ENCODE results near the gene PTCH1.

Gene PTCH1

GRCh38 chr9:95516734-95517558, at the start of gene PTCH1:
Gene PTCH1, minus strand, starts transcription at chr9:95516971.
- in situ Hi-C loops (cut with MboI; ENCODE audit: low sequenced_read_pairs), result no loop called here

DNA sequence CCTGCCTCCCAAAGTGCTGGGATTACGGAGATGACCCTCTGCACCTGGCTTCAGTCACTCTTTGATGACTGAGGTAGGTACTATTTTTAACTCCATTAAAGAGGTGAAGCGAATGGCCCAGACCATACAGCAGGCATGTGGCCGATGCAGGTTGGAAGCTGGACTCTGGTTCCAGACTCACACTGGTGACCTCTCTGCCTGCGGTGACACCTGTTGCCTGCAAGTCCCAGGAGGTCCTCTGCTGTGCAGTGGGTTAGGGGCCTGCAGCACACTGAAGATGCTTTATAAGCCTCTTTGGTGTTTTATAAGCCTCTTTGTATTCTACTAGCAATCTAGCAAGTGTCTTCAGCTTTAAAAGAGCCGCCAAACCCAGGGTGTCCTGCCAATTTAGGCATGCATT, 49.2 kb upstream of the PTCH1 start:
- in situ Hi-C loops (cut with MboI; ENCODE audit: low sequenced_read_pairs), result no loop called here

GRCh38 chr9:95561913-95562312, 45.1 kb upstream of the PTCH1 start:
- in situ Hi-C loops (cut with MboI; ENCODE audit: low sequenced_read_pairs), result no loop called here

GRCh38 chr9:95557142-95557541, 40.4 kb upstream of the PTCH1 start:
- in situ Hi-C loops (cut with MboI; ENCODE audit: low sequenced_read_pairs), result no loop called here

DNA sequence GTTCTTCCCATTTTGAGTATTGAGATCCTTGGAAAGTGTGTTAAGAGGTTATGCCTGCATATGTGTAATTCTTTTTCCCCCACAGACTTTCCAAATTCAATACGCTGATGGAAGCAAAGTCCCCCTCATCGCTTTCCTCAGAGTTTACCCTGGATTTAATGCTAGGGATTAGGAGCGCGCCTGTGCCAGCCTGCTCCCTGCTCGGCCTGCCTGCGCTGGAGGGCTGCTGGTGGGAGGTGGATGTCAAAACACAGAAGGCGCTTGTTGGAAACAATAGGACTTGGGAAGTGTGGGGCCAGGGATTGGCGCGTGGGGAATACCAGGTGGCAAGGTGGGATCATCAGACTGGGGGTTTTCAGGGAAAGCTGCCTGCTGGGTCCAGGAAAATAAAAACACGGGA, 39.8 kb upstream of the PTCH1 start:
- in situ Hi-C loops (cut with MboI; ENCODE audit: low sequenced_read_pairs), result no loop called here

- in situ Hi-C loops (cut with MboI; ENCODE audit: low sequenced_read_pairs), result no loop called here
Observed at GRCh38 chr9:95552814-95553546, 36.2 kb upstream of the PTCH1 start.

- in situ Hi-C loops (cut with MboI; ENCODE audit: low sequenced_read_pairs), result no loop called here
Observed at GRCh38 chr9:95552255-95552654, 35.5 kb upstream of the PTCH1 start.

- in situ Hi-C loops (cut with MboI; ENCODE audit: low sequenced_read_pairs), result no loop called here
Observed at GRCh38 chr9:95551406-95551805, 34.6 kb upstream of the PTCH1 start.

- in situ Hi-C loops (cut with MboI; ENCODE audit: low sequenced_read_pairs), result no loop called here
Observed at GRCh38 chr9:95545831-95546567, 29.2 kb upstream of the PTCH1 start.

DNA sequence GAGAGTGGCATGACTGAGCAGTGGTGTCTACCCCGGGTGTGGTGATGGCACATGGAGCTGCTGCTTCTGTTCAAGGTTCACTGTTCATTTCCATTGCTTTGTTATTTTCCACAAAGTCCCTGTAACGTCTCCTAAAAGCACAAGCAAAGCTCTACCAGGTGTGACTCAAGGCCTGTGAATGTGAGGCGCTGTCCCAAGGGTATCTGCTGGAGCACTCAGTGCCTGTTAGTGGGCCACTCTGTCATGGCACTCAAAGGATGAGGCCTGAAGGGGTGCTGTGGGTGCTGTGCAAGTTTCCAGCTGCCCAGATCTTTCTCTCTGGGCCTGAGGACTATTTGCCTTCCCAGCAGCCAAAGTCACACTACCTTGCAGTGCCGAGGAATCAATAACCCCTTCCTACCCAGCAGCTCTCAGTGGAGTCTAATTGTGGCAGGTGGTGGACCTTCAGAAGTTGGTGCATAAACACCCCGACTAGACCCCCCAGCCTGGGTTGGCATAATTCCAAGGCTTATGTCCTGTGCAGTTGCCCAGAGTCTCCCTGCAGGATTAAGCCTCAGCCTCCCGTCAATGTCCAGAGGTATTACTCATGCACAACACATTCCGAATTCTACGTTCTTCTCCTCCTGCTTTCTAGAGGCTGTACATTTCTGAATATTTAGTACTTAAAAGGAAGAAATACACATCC, 17.4 kb upstream of the PTCH1 start:
- in situ Hi-C loops (cut with MboI; ENCODE audit: low sequenced_read_pairs), result no loop called here

GRCh38 chr9:95529910-95530309, 13.1 kb upstream of the PTCH1 start:
- in situ Hi-C loops (cut with MboI; ENCODE audit: low sequenced_read_pairs), result no loop called here

GRCh38 chr9:95528908-95529502, 12.2 kb upstream of the PTCH1 start:
- in situ Hi-C loops (cut with MboI; ENCODE audit: low sequenced_read_pairs), result no loop called here

- in situ Hi-C loops (cut with MboI; ENCODE audit: low sequenced_read_pairs), result no loop called here
Observed at GRCh38 chr9:95522871-95523370, 6.2 kb upstream of the PTCH1 start.

DNA sequence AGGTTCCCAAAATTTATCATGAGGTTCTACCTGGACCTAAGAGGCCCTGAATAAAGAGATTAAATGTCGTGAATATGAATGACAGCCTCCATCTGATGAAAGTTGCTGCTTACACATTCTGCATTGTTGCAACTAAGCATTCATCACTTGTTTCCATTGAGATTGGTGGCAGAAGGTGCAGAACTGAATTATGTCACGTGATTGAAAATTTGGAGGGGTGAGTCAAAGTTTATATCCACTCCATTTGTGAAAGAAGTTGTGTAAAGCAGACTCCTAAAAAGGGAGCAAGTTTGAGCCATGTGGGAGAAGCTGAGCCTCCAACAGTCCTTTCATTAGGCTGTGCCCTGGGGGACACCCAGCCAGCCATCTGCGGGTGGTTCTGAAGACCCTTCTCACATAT, 4.9 kb upstream of the PTCH1 start:
- in situ Hi-C loops (cut with MboI; ENCODE audit: low sequenced_read_pairs), result no loop called here

- in situ Hi-C loops (cut with MboI; ENCODE audit: low sequenced_read_pairs), result no loop called here
Observed at GRCh38 chr9:95517559-95518425, 1.0 kb upstream of the PTCH1 start.

- in situ Hi-C loops (cut with MboI; ENCODE audit: low sequenced_read_pairs), result no loop called here
Observed at GRCh38 chr9:95516221-95516733, 494 bp downstream of the PTCH1 start.

DNA sequence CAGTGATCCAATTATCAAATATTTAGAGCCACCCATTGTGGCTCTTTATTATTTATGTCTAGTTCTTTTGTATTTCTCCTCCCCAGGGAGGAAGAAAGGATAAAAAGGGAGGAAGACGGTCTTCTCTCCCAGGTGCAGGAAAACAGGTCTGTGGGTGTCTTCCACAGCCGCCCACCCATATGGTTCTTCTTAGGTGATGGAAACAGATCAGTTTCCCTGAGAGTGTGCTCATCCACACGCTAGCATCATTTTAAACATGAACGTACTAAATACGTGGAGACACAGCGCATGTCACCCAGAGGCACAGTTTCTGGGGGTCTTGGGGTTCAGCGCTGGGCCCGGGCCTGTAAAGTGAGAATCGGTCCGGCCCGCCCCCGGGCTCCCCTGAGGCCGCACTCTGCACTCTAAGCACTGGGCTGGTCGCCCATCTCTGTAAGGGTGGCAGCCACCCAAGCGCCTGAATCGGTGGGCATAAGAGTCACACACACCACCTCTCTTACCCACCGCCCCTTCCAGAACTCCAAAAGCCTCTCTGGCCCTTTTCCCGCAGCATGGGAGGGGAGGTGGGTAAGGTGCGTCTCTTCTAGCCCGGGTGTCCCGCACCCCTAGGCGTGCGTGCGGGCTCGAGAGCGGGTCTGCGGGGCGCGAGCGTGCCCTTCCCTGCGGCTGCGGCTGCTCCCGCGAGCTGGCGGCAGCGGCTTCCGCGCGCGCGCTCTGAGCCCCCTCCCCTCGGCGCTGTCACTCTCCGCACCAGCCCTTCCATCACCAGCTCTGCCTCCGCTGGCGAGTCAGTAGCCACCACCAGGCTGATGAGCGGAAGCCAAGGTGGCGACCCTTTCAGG, 1.3 kb downstream of the PTCH1 start:
- in situ Hi-C loops (cut with MboI; ENCODE audit: low sequenced_read_pairs), result no loop called here

DNA sequence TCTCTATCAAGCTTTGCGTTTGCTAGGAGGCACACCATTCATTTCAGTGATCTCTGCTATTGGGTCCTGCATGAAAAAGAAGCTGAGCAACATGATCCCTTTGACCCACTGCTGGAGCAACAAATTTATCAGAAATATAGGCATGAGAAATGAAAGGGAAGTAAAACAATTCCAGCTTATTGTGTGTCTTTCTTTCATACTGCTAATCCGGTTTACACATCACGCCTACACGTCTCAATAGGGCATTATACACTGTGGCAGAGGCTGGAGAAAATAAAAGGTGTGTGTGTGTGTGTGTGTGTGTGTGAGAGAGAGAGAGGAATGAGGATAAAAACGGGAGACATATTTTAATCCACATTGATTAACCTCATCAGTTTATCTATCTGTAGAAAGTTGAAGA, 2.4 kb downstream of the PTCH1 start:
- in situ Hi-C loops (cut with MboI; ENCODE audit: low sequenced_read_pairs), result no loop called here

Data from hTERT RPE-1 (cell line).